ENCODE data around the gene NT5C1A.

The NT5C1A gene

GRCh38 chr1:39690225-39690624 is 18.3 kb upstream of the NT5C1A start:
- DNase-seq (ENCODE audit: low read depth, low spot score): no peak
- H3K4me3 ChIP-seq (ENCODE audit: insufficient read length, low read depth): no peak overlapping the region
- H3K9ac ChIP-seq (ENCODE audit: insufficient read length, low read depth): no peak overlapping the region
- H3K36me3 ChIP-seq (ENCODE audit: insufficient read depth, insufficient read length, low read length): no peaks in the 10 kb centered on the region
- peaks cover 11% of the 10 kb centered on the region for H3K4me1 ChIP-seq (ENCODE audit: insufficient read depth, insufficient read length)
- TF ChIP-seq YY1 (IDR thresholded peaks at IDR 0.05; ENCODE audit: insufficient read depth, insufficient read length): no peak
- TF ChIP-seq ZNF274 (IDR thresholded peaks at IDR 0.05; ENCODE audit: low read depth, low read length): no peak
- TF ChIP-seq SUZ12 (IDR thresholded peaks at IDR 0.05; ENCODE audit: extremely low read depth, insufficient read depth, insufficient read length): no peak
- H3K27me3 ChIP-seq (ENCODE audit: insufficient read depth, insufficient read length): peaks cover 99% of the 10 kb centered on the region
- H3K9me3 ChIP-seq (ENCODE audit: insufficient read depth, low read length): no peaks in the 10 kb centered on the region

GRCh38 chr1:39689635-39690034 is 17.7 kb upstream of the NT5C1A start:
- H3K4me3 ChIP-seq (ENCODE audit: insufficient read length, low read depth): no peak overlapping the region
- no peaks in the 10 kb centered on the region for H3K9me3 ChIP-seq (ENCODE audit: insufficient read depth, low read length)
- H3K4me1 ChIP-seq (ENCODE audit: insufficient read depth, insufficient read length): peaks cover 11% of the 10 kb centered on the region
- no peak for DNase-seq (ENCODE audit: low read depth, low spot score)
- no peak overlapping the region for H3K9ac ChIP-seq (ENCODE audit: insufficient read length, low read depth)
- TF ChIP-seq SUZ12 (IDR thresholded peaks at IDR 0.05; ENCODE audit: extremely low read depth, insufficient read depth, insufficient read length): no peak
- TF ChIP-seq YY1 (IDR thresholded peaks at IDR 0.05; ENCODE audit: insufficient read depth, insufficient read length): no peak
- no peak for TF ChIP-seq ZNF274 (IDR thresholded peaks at IDR 0.05; ENCODE audit: low read depth, low read length)
- H3K36me3 ChIP-seq (ENCODE audit: insufficient read depth, insufficient read length, low read length): no peaks in the 10 kb centered on the region
- H3K27me3 ChIP-seq (ENCODE audit: insufficient read depth, insufficient read length): peaks cover 99% of the 10 kb centered on the region

GRCh38 chr1:39689214-39689613 is 17.3 kb upstream of the NT5C1A start:
- peaks cover 11% of the 10 kb centered on the region for H3K4me1 ChIP-seq (ENCODE audit: insufficient read depth, insufficient read length)
- no peaks in the 10 kb centered on the region for H3K36me3 ChIP-seq (ENCODE audit: insufficient read depth, insufficient read length, low read length)
- H3K27me3 ChIP-seq (ENCODE audit: insufficient read depth, insufficient read length): peaks cover 99% of the 10 kb centered on the region
- H3K9me3 ChIP-seq (ENCODE audit: insufficient read depth, low read length): no peaks in the 10 kb centered on the region
- TF ChIP-seq ZNF274 (IDR thresholded peaks at IDR 0.05; ENCODE audit: low read depth, low read length): no peak
- TF ChIP-seq YY1 (IDR thresholded peaks at IDR 0.05; ENCODE audit: insufficient read depth, insufficient read length): no peak
- no peak for TF ChIP-seq SUZ12 (IDR thresholded peaks at IDR 0.05; ENCODE audit: extremely low read depth, insufficient read depth, insufficient read length)
- no peak overlapping the region for H3K4me3 ChIP-seq (ENCODE audit: insufficient read length, low read depth)
- H3K9ac ChIP-seq (ENCODE audit: insufficient read length, low read depth): no peak overlapping the region
- DNase-seq (ENCODE audit: low read depth, low spot score): no peak

GRCh38 chr1:39688706-39689105 is 16.8 kb upstream of the NT5C1A start:
- no peak for DNase-seq (ENCODE audit: low read depth, low spot score)
- no peak for TF ChIP-seq SUZ12 (IDR thresholded peaks at IDR 0.05; ENCODE audit: extremely low read depth, insufficient read depth, insufficient read length)
- TF ChIP-seq YY1 (IDR thresholded peaks at IDR 0.05; ENCODE audit: insufficient read depth, insufficient read length): no peak
- no peak for TF ChIP-seq ZNF274 (IDR thresholded peaks at IDR 0.05; ENCODE audit: low read depth, low read length)
- Histone ChIP-seq H3K4me3 (ENCODE audit: insufficient read length, low read depth) (no peak overlapping the region), H3K9ac (ENCODE audit: insufficient read length, low read depth) (no peak overlapping the region), H3K36me3 (ENCODE audit: insufficient read depth, insufficient read length, low read length) (no peaks in the 10 kb centered on the region), H3K4me1 (ENCODE audit: insufficient read depth, insufficient read length) (peaks cover 11% of the 10 kb centered on the region), H3K9me3 (ENCODE audit: insufficient read depth, low read length) (no peaks in the 10 kb centered on the region), H3K27me3 (ENCODE audit: insufficient read depth, insufficient read length) (peaks cover 98% of the 10 kb centered on the region)

- peaks cover 11% of the 10 kb centered on the region for H3K4me1 ChIP-seq (ENCODE audit: insufficient read depth, insufficient read length)
- H3K9ac ChIP-seq (ENCODE audit: insufficient read length, low read depth): no peak overlapping the region
- no peak for DNase-seq (ENCODE audit: low read depth, low spot score)
- no peak overlapping the region for H3K4me3 ChIP-seq (ENCODE audit: insufficient read length, low read depth)
- H3K27me3 ChIP-seq (ENCODE audit: insufficient read depth, insufficient read length): peaks cover 98% of the 10 kb centered on the region
- TF ChIP-seq ZNF274 (IDR thresholded peaks at IDR 0.05; ENCODE audit: low read depth, low read length) (no peak), YY1 (IDR thresholded peaks at IDR 0.05; ENCODE audit: insufficient read depth, insufficient read length) (no peak), SUZ12 (IDR thresholded peaks at IDR 0.05; ENCODE audit: extremely low read depth, insufficient read depth, insufficient read length) (no peak)
- no peaks in the 10 kb centered on the region for H3K9me3 ChIP-seq (ENCODE audit: insufficient read depth, low read length)
- H3K36me3 ChIP-seq (ENCODE audit: insufficient read depth, insufficient read length, low read length): no peaks in the 10 kb centered on the region
Measured at GRCh38 chr1:39687243-39687642, 15.3 kb upstream of the NT5C1A start.

- H3K27me3 ChIP-seq (ENCODE audit: insufficient read depth, insufficient read length): peaks cover 98% of the 10 kb centered on the region
- H3K4me3 ChIP-seq (ENCODE audit: insufficient read length, low read depth): no peak overlapping the region
- no peak overlapping the region for H3K9ac ChIP-seq (ENCODE audit: insufficient read length, low read depth)
- H3K36me3 ChIP-seq (ENCODE audit: insufficient read depth, insufficient read length, low read length): no peaks in the 10 kb centered on the region
- no peak for DNase-seq (ENCODE audit: low read depth, low spot score)
- H3K9me3 ChIP-seq (ENCODE audit: insufficient read depth, low read length): no peaks in the 10 kb centered on the region
- no peaks in the 10 kb centered on the region for H3K4me1 ChIP-seq (ENCODE audit: insufficient read depth, insufficient read length)
- TF ChIP-seq ZNF274 (IDR thresholded peaks at IDR 0.05; ENCODE audit: low read depth, low read length): no peak
- no peak for TF ChIP-seq SUZ12 (IDR thresholded peaks at IDR 0.05; ENCODE audit: extremely low read depth, insufficient read depth, insufficient read length)
- no peak for TF ChIP-seq YY1 (IDR thresholded peaks at IDR 0.05; ENCODE audit: insufficient read depth, insufficient read length)
Measured at GRCh38 chr1:39685071-39685470, 13.2 kb upstream of the NT5C1A start.

- Histone ChIP-seq H3K27me3 (ENCODE audit: insufficient read depth, insufficient read length) (peaks cover 98% of the 10 kb centered on the region), H3K4me1 (ENCODE audit: insufficient read depth, insufficient read length) (no peaks in the 10 kb centered on the region), H3K9me3 (ENCODE audit: insufficient read depth, low read length) (no peaks in the 10 kb centered on the region), H3K4me3 (ENCODE audit: insufficient read length, low read depth) (no peak overlapping the region), H3K9ac (ENCODE audit: insufficient read length, low read depth) (no peak overlapping the region), H3K36me3 (ENCODE audit: insufficient read depth, insufficient read length, low read length) (no peaks in the 10 kb centered on the region)
- no peak for TF ChIP-seq SUZ12 (IDR thresholded peaks at IDR 0.05; ENCODE audit: extremely low read depth, insufficient read depth, insufficient read length)
- no peak for TF ChIP-seq ZNF274 (IDR thresholded peaks at IDR 0.05; ENCODE audit: low read depth, low read length)
- no peak for TF ChIP-seq YY1 (IDR thresholded peaks at IDR 0.05; ENCODE audit: insufficient read depth, insufficient read length)
- DNase-seq (ENCODE audit: low read depth, low spot score): no peak
Measured at GRCh38 chr1:39684313-39684664, 12.4 kb upstream of the NT5C1A start.

All from NT2/D1 (cell line).